ENCODE data around the gene TADA2A.
"Not testable (repeated sequence)": the region's sequence is repeated elsewhere in the genome, so short reads cannot be mapped to it uniquely, and the experiment has no call there.

The TADA2A gene

GRCh38 chr17:37493249-37494027 lies 86.8 kb downstream of the TADA2A start:
- no peak for DNase-seq

DNA sequence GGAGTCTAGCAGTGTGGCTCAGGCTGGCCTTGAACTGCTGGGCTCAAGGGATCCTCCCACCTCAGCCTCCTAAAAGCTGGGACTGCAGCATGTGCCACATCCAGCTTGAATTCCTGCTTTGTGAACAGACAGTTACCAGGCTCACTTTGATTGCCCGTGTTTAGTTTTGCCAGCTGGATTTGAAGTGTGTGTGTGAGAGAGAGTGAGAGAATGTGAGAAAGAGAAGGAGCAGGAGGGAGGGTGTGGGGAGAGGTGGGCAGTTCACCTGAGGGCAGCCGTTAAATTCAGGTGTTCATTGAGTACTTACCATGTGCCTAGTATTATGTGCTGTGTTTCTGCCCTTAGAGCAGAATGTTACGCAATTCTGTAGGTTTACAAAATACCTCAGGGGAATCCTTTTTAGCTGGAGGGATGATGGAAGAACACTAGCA lies 87.7 kb downstream of the TADA2A start:
- DNase-seq: no peak

DNA sequence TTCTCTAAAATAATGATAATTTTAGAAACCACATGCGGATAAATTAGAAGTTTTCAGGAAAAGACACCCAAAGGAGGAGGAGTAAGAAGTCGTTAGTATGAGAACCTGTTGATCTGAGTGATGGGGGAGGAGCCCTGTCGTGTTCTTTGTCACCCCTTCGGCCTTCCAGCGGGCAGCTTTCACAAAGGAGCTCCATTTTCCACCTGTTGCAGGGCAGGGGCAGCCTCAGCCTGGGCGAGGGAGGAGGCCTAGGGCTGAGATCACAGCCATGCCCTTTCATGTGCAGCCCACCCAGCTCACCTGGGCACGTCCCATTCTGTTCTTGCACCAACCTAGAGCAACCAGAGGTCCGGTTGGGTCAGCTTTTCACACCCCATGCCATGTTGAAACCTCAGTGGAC lies 88.3 kb downstream of the TADA2A start:
- DNase-seq: no peak

- DNase-seq: no peak
These were observed 93.7 kb downstream of the TADA2A start for GRCh38 chr17:37500378-37500777.

DNA sequence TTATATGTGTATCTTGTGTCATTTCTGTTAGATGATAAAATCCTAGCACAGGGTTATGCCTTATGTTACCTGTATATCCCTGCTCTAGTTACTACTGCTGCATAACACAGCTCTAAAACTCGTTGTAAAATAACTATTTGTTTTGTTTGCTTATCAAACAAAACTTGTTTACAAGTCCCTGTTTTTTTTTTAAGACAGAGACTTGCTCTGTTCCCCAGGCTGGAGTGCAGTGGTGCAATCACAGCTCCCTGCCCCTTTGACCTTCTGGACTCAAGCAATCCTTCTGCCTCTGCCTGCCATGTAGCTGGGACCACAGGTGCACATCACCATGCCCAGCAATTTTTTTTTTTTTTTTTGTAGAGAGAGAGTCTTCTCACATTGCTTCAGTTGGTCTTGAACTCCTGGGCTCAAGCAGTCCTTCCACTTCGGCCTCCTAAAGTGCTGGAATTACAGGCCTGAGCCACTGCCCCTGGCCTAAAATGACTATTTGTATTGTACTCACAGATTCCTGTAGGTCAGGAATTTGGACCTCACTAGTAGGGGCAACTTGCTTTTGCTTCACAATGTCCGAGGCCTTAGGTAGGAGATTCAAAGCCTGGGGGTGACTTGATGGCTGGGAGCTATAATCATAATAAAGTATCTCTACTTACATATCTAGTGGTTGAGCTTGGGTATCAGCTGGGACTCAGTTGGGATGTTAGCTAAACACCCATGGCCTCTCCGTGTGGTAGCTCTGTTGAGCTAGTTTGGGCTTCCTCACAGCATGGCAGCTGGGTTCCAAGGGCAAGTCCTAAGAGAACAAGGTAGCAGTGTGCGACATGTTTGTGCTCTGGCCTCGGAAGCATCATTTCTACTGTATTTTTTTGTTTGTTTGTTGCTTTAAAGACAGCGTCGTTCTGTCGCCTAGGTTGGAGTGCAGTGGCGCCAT lies 95.6 kb downstream of the TADA2A start:
- no peak for DNase-seq

DNA sequence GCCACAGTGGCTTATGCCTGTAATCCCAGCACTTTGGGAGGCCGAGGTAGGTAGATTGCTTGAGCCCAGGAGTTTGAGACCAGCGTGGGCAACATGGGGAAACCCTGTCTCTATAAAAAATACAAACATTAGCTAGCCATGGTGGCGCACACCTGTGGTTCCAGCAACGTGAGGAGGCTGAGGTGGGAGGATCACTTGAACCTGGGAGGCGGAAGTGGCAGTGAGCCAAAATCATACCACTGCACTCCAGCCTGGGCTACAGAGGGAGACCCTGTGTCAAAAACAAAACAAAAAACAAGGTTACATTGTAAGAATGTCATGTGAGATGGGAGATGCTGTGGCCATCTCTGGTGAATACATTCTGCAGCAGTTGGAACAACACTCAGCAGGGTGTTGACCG lies 96.5 kb downstream of the TADA2A start:
- DNase-seq: no peak

GRCh38 chr17:37505333-37505732 lies 98.6 kb downstream of the TADA2A start:
- no peak for DNase-seq

DNA sequence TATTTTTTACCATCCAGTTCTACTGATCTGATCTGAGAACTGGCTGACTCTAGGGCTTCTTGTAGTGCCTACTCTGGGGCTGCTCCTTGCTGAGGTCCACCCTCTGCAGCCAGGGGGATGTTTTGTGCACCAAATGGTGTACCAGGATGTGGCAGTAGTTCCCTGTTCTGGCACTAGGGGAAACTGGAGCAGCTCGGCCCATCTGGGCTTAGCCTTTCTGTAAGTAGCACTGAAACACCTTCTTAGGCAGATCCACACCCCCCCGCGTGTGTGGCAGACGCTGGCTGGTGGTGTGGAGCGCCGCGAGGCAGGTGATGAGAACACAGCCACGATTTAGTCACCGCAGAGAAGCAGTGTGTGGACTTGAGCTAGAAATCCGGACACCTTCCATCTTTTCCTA lies 100.0 kb downstream of the TADA2A start:
- peak in 1 of 5 donors; percentile 13 for DNase-seq

- no peak for DNase-seq
These were observed 100.4 kb downstream of the TADA2A start for GRCh38 chr17:37507111-37507510.

- no peak for DNase-seq
These were observed 103.4 kb downstream of the TADA2A start for GRCh38 chr17:37510056-37510455.

DNA sequence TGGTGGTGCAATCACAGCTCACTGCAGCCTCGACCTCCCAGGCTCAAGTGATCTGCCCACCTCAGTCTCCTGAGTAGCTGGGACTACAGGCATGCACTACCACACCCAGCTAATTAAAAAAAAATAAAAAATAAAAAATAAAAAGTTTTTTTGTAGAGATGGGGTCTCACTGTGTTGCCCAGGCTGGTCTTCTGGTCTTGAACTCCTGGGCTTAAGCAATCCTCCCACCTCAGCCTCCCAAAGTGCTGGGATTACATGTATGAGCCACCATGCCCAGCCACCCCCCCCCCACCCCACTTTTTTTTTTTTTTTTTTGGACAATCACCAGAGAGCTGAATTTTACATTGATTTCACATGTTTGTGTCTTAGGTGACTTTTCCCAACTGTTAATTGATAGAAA lies 105.0 kb downstream of the TADA2A start:
- DNase-seq: not testable (repeated sequence)

GRCh38 chr17:37512442-37513068 lies 105.9 kb downstream of the TADA2A start:
- no peak for DNase-seq

DNA sequence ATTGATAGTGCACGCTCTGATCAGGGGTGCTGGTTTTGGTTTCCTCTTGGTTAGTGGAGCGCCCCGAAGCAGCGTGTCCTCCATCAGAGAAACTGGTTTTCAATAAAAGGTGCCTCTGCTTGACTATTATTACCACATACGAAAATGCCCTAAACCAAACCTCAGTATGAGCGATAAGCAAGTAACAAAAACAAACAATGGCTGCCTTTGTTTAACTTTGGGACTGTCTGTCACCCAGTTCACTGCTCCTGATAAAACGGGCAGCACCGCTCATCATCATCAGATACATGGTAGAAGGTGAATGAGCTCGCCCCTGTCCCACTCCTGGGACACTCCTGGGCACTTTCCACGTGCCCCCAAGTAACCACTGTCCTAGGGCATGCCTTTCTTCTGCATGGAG lies 107.0 kb downstream of the TADA2A start:
- DNase-seq: no peak

- no peak for DNase-seq
These were observed 109.5 kb downstream of the TADA2A start for GRCh38 chr17:37516127-37516571.

- no peak for DNase-seq
These were observed 111.2 kb downstream of the TADA2A start for GRCh38 chr17:37517881-37518280.

GRCh38 chr17:37518826-37519225 lies 112.1 kb downstream of the TADA2A start:
- no peak for DNase-seq

DNA sequence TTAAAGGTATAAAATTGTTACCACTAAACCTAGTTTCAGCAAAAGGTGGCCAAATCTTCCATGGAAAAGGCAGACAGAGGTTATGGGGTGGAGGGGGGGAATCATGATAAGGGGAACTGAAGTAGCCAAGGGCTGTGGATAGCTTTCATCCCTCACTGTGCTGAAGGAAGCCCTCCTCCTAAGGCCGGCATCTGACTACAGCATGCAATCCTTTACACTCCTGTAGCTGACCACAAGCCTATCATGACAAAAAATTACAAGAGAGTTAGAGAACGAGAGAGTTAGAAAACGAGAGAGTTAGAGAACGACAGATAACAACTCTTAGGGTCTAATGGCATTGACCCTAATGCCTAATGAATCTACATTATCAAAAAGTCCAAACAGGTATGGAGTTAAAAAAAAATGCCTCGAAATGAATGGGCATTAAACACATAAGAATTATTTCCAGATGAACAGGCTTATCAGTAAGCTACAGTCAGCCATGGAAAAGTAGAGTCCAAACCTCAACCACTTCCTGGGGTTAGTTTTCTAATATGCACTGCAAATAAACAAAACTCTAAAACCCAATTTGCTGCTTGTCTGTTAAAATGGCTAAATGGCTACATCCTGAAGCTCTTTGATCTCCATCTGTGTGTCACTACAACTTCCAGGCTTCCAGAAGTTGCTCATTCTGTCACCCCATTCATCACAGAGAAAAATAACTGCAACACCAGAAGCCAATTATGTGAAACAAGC lies 112.7 kb downstream of the TADA2A start:
- DNase-seq: no peak

GRCh38 chr17:37520174-37520573 lies 113.5 kb downstream of the TADA2A start:
- no peak for DNase-seq

- DNase-seq: no peak
These were observed 115.1 kb downstream of the TADA2A start for GRCh38 chr17:37521821-37522220.

GRCh38 chr17:37523715-37524219 lies 117.1 kb downstream of the TADA2A start:
- no peak for DNase-seq

GRCh38 chr17:37527249-37527851 lies 120.7 kb downstream of the TADA2A start:
- DNase-seq: peak in 2 of 5 donors; percentile 14 to 42

All from T-helper 1 cell (primary cell).